ENCODE results near the gene SORBS1. TPM values are rescaled to one million over a fixed set of nuclear protein-coding genes. Genes with fewer than 3 reads are reported as not detected.

SORBS1 gene
- total and polyA plus RNA-seq, 2 donors (not counting 3 experiments of a cell fraction or from before 2014, with no cell fraction given): 2.0 to 7.9 TPM

GRCh38 chr10:95538412-95538811 lies 22.8 kb downstream of the SORBS1 start:
- POLR2A ChIA-PET: no interaction called here
- BruUV-seq (replicated peaks): no TSS peak
- CTCF ChIA-PET: no interaction called here

More at GRCh38 chr10:95538412-95538811, 22.8 kb downstream of the SORBS1 start:
- no peak overlapping the region for H3K27ac ChIP-seq (ENCODE audit: insufficient read depth, low read depth, low read length)
- no peaks in the 10 kb centered on the region for H3K36me3 ChIP-seq (ENCODE audit: control insufficient read depth in 2 of 2, extremely low read depth in 1 of 2, insufficient read depth in 2 of 2, low read length in 2 of 2)
- H3K9ac ChIP-seq (replicated peaks; ENCODE audit: extremely low read depth, insufficient read depth, low read length): no peak overlapping the region
- no peak for DNase-seq (ENCODE audit: low read depth, low spot score)
- peaks cover 22% of the 10 kb centered on the region for H3K4me1 ChIP-seq (ENCODE audit: control insufficient read depth, extremely low read depth, insufficient read depth, low read length)
- H3K27me3 ChIP-seq (ENCODE audit: control insufficient read depth in 2 of 2, insufficient read depth in 2 of 2, low read length in 2 of 2): no peaks in the 10 kb centered on the region
- dilution Hi-C loops (cut with MboI; ENCODE audit: extremely low pct_ligation_motif_present, low sequenced_read_pairs) (no loop called here), intact Hi-C loops (cut with micrococcal nuclease) (no loop called here)
- TF ChIP-seq POLR2A (IDR thresholded peaks at IDR 0.05; ENCODE audit: low read depth, low read length): no peak
- no peak for TF ChIP-seq POLR2AphosphoS5 (IDR thresholded peaks at IDR 0.05; ENCODE audit: insufficient read depth, low read depth, low read length)
- no peak for TF ChIP-seq GATA2 (IDR thresholded peaks at IDR 0.05; ENCODE audit: insufficient read depth, insufficient read length, low read depth, low read length)
- no peak for TF ChIP-seq JUN (IDR thresholded peaks at IDR 0.05; ENCODE audit: borderline replicate concordance, insufficient read depth, insufficient read length, low read depth)
- no peak for TF ChIP-seq EZH2 (IDR thresholded peaks at IDR 0.05; ENCODE audit: borderline replicate concordance, low read depth, low read length, severe bottlenecking)
- no peak for TF ChIP-seq MAX (IDR thresholded peaks at IDR 0.05; ENCODE audit: insufficient read depth, insufficient read length)
- TF ChIP-seq CTCF (IDR thresholded peaks at IDR 0.05; ENCODE audit: extremely low read depth in 1 of 2, insufficient read depth in 1 of 2, low read depth in 1 of 2, low read length in 2 of 2): no peak
- TF ChIP-seq MYC (IDR thresholded peaks at IDR 0.05; ENCODE audit: low read depth, low read length): no peak
- TF ChIP-seq FOS (IDR thresholded peaks at IDR 0.05; ENCODE audit: borderline replicate concordance, insufficient read depth, low read length): no peak
- H4K20me1 ChIP-seq (replicated peaks; ENCODE audit: control insufficient read depth, extremely low read depth, insufficient read depth, low read length): no peaks in the 10 kb centered on the region
- no peaks in the 10 kb centered on the region for H3K79me2 ChIP-seq (ENCODE audit: control insufficient read depth, insufficient read depth, low read length)
- H3K9me3 ChIP-seq (replicated peaks; ENCODE audit: control insufficient read depth, insufficient read depth, low read length): no peaks in the 10 kb centered on the region
- H3K9me1 ChIP-seq (replicated peaks; ENCODE audit: control insufficient read depth, extremely low read depth, insufficient read depth, low read length): no peaks in the 10 kb centered on the region
- H2AFZ ChIP-seq (ENCODE audit: low read depth, low read length): no peak overlapping the region
- FAIRE-seq: no peak
- no peak overlapping the region for H3K4me3 ChIP-seq (replicated peaks in 1 of 3; ENCODE audit: insufficient read depth in 1 of 3, low read depth in 1 of 3, low read length in 3 of 3)
- no peak overlapping the region for H3K4me2 ChIP-seq (ENCODE audit: insufficient read depth, low read length)

All from endothelial cell of umbilical vein (primary cell).